Peyer's patch (tissue), 4 donors: Measurements from ENCODE around the gene LAMC3.

Experiments
- POLR2A ChIP-seq, 2 donors: fragments of 450-650 bp; IDR thresholded peaks; one replicate each; pipeline ENCODE4 v1.5.1; 2017; ENCODE audit warnings: antibody characterized with exemption in 2 of 2, mild to moderate bottlenecking in 2 of 2, moderate library complexity in 2 of 2
- TF ChIP-seq, protein P1 (sequence below), 6 experiments: fragments of 450-650 bp in 4 of 6; fragments of 200-600 bp in 2 of 6; sonication (generic) in 1 of 6; IDR thresholded peaks; one replicate each; pipeline ENCODE4 v1.5.1; 2017 to 2019; ENCODE audit warnings: antibody characterized with exemption in 6 of 6, mild to moderate bottlenecking in 3 of 6, moderate library complexity in 1 of 6

DNA sequence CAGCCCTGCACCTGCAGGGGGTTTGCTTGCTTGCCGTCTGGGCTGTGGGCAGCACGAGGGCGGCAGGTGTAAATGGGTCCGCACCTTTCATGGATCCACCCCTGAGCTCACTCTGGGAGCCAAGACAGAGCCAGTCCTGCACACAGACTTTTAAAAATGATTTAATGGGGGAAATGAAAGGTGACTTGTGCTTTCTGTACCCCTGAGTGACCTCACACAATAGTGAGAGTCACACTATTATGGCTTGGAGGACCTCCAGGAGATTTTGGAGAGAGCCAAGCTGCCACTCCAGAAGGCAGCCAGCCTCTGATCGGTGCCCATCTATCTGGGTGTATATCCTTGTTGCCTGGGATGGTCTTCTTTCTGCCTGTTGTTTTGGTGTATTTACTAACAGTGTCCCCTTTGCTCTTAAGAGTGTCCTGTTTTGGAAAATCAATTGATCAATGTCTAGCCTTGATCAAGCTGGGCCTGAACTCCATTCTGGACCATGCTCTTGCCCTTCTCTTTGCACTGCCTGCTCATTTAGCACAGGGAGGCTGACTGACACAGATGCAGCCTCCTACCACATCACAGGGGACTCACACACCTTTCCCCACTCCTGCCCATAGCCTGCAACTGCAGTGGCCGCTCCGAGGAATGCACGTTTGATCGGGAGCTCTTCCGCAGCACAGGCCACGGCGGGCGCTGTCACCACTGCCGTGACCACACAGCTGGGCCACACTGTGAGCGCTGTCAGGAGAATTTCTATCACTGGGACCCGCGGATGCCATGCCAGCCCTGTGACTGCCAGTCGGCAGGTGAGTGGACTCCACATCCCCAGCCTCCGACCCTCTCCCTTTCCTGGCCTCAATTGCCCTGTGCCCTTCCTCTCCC is 29.5 kb downstream of the LAMC3 start:
- TF ChIP-seq, protein P1, sequence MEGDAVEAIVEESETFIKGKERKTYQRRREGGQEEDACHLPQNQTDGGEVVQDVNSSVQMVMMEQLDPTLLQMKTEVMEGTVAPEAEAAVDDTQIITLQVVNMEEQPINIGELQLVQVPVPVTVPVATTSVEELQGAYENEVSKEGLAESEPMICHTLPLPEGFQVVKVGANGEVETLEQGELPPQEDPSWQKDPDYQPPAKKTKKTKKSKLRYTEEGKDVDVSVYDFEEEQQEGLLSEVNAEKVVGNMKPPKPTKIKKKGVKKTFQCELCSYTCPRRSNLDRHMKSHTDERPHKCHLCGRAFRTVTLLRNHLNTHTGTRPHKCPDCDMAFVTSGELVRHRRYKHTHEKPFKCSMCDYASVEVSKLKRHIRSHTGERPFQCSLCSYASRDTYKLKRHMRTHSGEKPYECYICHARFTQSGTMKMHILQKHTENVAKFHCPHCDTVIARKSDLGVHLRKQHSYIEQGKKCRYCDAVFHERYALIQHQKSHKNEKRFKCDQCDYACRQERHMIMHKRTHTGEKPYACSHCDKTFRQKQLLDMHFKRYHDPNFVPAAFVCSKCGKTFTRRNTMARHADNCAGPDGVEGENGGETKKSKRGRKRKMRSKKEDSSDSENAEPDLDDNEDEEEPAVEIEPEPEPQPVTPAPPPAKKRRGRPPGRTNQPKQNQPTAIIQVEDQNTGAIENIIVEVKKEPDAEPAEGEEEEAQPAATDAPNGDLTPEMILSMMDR (IDR thresholded peaks at IDR 0.05): no peak
- no peak for TF ChIP-seq POLR2A (IDR thresholded peaks at IDR 0.05)
